ENCODE data around the gene ZDHHC5. TPM values are rescaled to one million over a fixed set of nuclear protein-coding genes. Genes with fewer than 3 reads are reported as not detected.

ZDHHC5 gene
- total RNA-seq, 1 experiment from 2014 or later: 51.6 TPM

DNA sequence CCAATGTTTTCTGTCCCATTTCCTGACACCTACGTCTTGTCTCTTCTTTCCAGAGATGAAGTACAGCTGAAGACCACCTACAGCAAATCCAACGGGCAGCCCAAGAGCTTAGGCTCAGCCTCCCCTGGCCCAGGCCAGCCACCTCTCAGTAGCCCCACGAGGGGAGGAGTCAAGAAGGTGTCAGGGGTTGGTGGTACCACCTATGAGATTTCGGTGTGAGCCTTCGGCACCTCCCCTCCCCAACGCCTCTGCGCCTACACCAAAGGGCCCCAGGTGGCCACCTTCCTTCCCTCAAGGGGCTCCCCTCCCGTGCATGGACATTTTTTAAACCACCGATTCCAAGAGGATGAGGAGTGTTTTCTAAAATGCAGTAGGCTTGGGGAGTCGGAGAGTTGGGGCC is 31.9 kb downstream of the ZDHHC5 start (continued):
- TF ChIP-seq ERG (CRISPR knock-in tag; IDR thresholded peaks at IDR 0.05) (no peak), E2F1 (CRISPR knock-in tag; IDR thresholded peaks at IDR 0.05) (no peak), ZNF396 (CRISPR knock-in tag; IDR thresholded peaks at IDR 0.05; ENCODE audit: borderline replicate concordance) (no peak), ZNF263 (CRISPR knock-in tag; IDR thresholded peaks at IDR 0.05; ENCODE audit: low read depth) (no peak), ZNF416 (CRISPR knock-in tag; IDR thresholded peaks at IDR 0.05) (no peak), CBFB (CRISPR knock-in tag; IDR thresholded peaks at IDR 0.05; ENCODE audit: low read depth) (no peak)

- TF ChIP-seq IRF2 (CRISPR knock-in tag; IDR thresholded peaks at IDR 0.05; ENCODE audit: borderline replicate concordance, low read depth): no peak
- no peak for TF ChIP-seq FOXJ3 (CRISPR knock-in tag; IDR thresholded peaks at IDR 0.05; ENCODE audit: borderline replicate concordance)
- no peak for TF ChIP-seq ATF6 (CRISPR knock-in tag; IDR thresholded peaks at IDR 0.05)
- no peak for TF ChIP-seq GTF2I (CRISPR knock-in tag; conservative IDR thresholded peaks at IDR 0.05)
- no peak for TF ChIP-seq GRHL2 (CRISPR knock-in tag; IDR thresholded peaks at IDR 0.05; ENCODE audit: insufficient replicate concordance, severe bottlenecking)
- TF ChIP-seq TEAD1 (CRISPR knock-in tag; IDR thresholded peaks at IDR 0.05): no peak
- H3K4me1 Mint-ChIP-seq: no peaks in the 10 kb centered on the region
- peaks cover 64% of the 10 kb centered on the region for H3K36me3 Mint-ChIP-seq
- no peak; the same call in 1 of the 2 replicates for ATAC-seq
- DNase-seq (ENCODE audit: low spot score): no peak
- no peaks in the 10 kb centered on the region for H3K27me3 Mint-ChIP-seq (ENCODE audit: low read depth)
- POLR2A ChIA-PET: no interaction called here
- H3K27ac Mint-ChIP-seq: no peak overlapping the region; the same call in 1 of the 2 replicates
- H3K4me3 Mint-ChIP-seq: no peak overlapping the region
- no peaks in the 10 kb centered on the region for H3K9me3 Mint-ChIP-seq
- CTCF ChIA-PET: no interaction called here
These were observed 32.5 kb downstream of the ZDHHC5 start for GRCh38 chr11:57700425-57700824.

DNA sequence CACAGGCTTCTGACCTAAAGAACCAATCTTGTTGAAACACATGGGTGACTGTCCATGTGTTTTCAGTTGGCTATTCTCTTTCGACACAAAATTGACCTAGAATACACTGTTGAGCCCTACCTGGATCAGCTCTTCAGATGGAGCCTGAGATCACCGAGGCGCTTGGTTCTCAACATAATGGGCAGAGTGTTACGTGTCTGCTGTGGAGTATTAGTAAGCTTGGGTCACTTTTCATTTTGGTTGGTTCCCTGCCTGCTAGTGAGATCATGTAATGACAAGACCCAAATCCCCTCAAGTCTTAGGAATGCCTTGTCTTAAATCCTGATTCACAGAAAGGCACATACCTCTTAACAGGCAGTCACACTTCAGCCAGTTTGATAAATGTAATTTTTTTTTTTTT is 35.4 kb downstream of the ZDHHC5 start:
- no peaks in the 10 kb centered on the region for H3K27me3 Mint-ChIP-seq (ENCODE audit: low read depth)
- H3K36me3 Mint-ChIP-seq: peaks cover 48% of the 10 kb centered on the region
- POLR2A ChIA-PET: interaction anchor here (2.4 kb wide), 1 partner anchor 8 kb away, joined by 8 read pairs; the partner anchor contains the start of genes MED19 and TMX2
- ATAC-seq (no peak), DNase-seq (ENCODE audit: low spot score) (no peak)
- no peak overlapping the region for H3K27ac Mint-ChIP-seq
- H3K9me3 Mint-ChIP-seq: no peaks in the 10 kb centered on the region
- no peak overlapping the region for H3K4me3 Mint-ChIP-seq
- CTCF ChIA-PET: interaction anchor here (1.8 kb wide), 1 partner anchor 97 kb away, joined by 4 read pairs; no protein-coding TSS in a partner anchor
- H3K4me1 Mint-ChIP-seq: no peaks in the 10 kb centered on the region
- no peak for TF ChIP-seq ZBTB43 (CRISPR knock-in tag; IDR thresholded peaks at IDR 0.05)
- TF ChIP-seq, protein P1, sequence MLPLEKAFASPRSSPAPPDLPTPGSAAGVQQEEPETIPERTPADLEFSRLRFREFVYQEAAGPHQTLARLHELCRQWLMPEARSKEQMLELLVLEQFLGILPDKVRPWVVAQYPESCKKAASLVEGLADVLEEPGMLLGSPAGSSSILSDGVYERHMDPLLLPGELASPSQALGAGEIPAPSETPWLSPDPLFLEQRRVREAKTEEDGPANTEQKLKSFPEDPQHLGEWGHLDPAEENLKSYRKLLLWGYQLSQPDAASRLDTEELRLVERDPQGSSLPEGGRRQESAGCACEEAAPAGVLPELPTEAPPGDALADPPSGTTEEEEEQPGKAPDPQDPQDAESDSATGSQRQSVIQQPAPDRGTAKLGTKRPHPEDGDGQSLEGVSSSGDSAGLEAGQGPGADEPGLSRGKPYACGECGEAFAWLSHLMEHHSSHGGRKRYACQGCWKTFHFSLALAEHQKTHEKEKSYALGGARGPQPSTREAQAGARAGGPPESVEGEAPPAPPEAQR (CRISPR knock-in tag; IDR thresholded peaks at IDR 0.05): no peak
- TF ChIP-seq RORB (CRISPR knock-in tag; IDR thresholded peaks at IDR 0.05): no peak
- no peak for TF ChIP-seq ZNF671 (CRISPR knock-in tag; IDR thresholded peaks at IDR 0.05)
- TF ChIP-seq, protein P2, sequence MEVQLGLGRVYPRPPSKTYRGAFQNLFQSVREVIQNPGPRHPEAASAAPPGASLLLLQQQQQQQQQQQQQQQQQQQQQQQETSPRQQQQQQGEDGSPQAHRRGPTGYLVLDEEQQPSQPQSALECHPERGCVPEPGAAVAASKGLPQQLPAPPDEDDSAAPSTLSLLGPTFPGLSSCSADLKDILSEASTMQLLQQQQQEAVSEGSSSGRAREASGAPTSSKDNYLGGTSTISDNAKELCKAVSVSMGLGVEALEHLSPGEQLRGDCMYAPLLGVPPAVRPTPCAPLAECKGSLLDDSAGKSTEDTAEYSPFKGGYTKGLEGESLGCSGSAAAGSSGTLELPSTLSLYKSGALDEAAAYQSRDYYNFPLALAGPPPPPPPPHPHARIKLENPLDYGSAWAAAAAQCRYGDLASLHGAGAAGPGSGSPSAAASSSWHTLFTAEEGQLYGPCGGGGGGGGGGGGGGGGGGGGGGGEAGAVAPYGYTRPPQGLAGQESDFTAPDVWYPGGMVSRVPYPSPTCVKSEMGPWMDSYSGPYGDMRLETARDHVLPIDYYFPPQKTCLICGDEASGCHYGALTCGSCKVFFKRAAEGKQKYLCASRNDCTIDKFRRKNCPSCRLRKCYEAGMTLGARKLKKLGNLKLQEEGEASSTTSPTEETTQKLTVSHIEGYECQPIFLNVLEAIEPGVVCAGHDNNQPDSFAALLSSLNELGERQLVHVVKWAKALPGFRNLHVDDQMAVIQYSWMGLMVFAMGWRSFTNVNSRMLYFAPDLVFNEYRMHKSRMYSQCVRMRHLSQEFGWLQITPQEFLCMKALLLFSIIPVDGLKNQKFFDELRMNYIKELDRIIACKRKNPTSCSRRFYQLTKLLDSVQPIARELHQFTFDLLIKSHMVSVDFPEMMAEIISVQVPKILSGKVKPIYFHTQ (CRISPR knock-in tag; IDR thresholded peaks at IDR 0.05): no peak
- no peak for TF ChIP-seq FOXJ3 (CRISPR knock-in tag; IDR thresholded peaks at IDR 0.05; ENCODE audit: borderline replicate concordance)
- no peak for TF ChIP-seq SMAD4 (CRISPR knock-in tag; IDR thresholded peaks at IDR 0.05)
- TF ChIP-seq ZNF121 (CRISPR knock-in tag; IDR thresholded peaks at IDR 0.05): no peak
- TF ChIP-seq ZNF219 (CRISPR knock-in tag; IDR thresholded peaks at IDR 0.05; ENCODE audit: borderline replicate concordance): no peak
- TF ChIP-seq ERG (CRISPR knock-in tag; IDR thresholded peaks at IDR 0.05): no peak
- TF ChIP-seq CTCF (IDR thresholded peaks at IDR 0.05): no peak

Measured in WTC11 (cell line).